Mesodermal cell (in vitro differentiated cells): ENCODE data around the gene NUP188.
"Not testable (repeated sequence)": the region's sequence is repeated elsewhere in the genome, so short reads cannot be mapped to it uniquely, and the experiment has no call there.

Experiments used
- H3K27ac ChIP-seq: 2 replicates; pipeline ENCODE4 v1.7.0; 2013; ENCODE audit warnings: mild to moderate bottlenecking, low read depth, low read length, moderate library complexity; ENCODE audit not compliant: severe bottlenecking
- H3K36me3 ChIP-seq: 2 replicates; pipeline ENCODE4 v1.7.1; 2013; ENCODE audit warnings: mild to moderate bottlenecking, low read length, moderate library complexity; ENCODE audit not compliant: control insufficient read depth, insufficient read depth
- H3K4me1 ChIP-seq: one replicate; pipeline ENCODE4 v1.7.1; 2013; ENCODE audit warnings: mild to moderate bottlenecking, low read length; ENCODE audit not compliant: insufficient read depth, control insufficient read depth, poor library complexity, severe bottlenecking
- H3K4me3 ChIP-seq: 2 replicates; pipeline ENCODE4 v1.7.0; 2013; ENCODE audit warnings: low read length, control low read depth, mild to moderate bottlenecking; ENCODE audit not compliant: insufficient read depth, poor library complexity, severe bottlenecking; ENCODE audit errors: extremely low read depth
- H3K9me3 ChIP-seq: 2 replicates; pipeline ENCODE4 v1.7.1; 2013; ENCODE audit warnings: mild to moderate bottlenecking, low read length, moderate library complexity; ENCODE audit not compliant: control insufficient read depth
- WGBS, 2 experiments: methylation state at CpG; one replicate each; pipeline ENCODE4 v1.1.5; 2013; ENCODE audit warnings: missing lambda C conversion rate in 2 of 2; ENCODE audit not compliant: insufficient coverage in 2 of 2; 5-methylcytosine and 5-hydroxymethylcytosine counted together

NUP188 gene

DNA sequence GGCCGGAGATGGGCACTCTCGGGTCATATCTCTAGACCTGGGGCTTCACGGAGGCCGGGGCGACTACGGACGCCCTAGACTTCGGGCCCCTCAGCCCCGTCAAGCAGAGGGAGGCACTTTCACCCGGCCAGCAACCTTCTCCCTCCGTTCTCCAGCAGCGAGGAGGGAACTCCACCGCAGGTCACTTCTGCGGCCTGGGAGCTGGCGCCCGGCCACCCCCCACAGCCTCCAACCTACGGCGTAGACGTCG, 297 bp upstream of the NUP188 start:
- peaks cover 57% of the 10 kb centered on the region for H3K36me3 ChIP-seq
- H3K4me1 ChIP-seq, result peaks cover 2% of the 10 kb centered on the region
- H3K27ac ChIP-seq, result peak overlapping the region; percentile 67
- H3K4me3 ChIP-seq, result peak overlapping the region; percentile 99
- H3K9me3 ChIP-seq, result no peaks in the 10 kb centered on the region
- WGBS, 2 experiments, result 0% methylated on average over 9 to 20 of the region's 20 CpGs

DNA sequence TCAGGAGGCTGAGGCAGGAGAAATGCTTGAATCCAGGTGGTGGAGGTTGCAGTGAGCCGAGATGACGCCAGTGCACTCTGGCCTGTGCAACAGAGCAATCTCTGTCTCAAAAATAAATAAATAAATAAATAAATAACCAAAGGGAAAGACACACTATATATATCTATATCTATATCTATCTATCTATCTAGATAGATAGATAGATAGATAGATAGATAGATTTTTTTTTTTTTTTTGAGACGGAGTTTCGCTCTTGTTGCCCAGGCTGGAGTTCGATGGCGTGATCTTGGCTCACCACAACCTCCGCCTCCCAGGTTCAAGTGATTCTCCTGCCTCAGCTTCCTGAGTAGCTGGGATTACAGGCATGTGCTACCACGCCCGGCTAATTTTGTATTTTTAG, 13.9 kb downstream of the NUP188 start:
- WGBS, 2 experiments, result 78 to 82% methylated on average over 2 to 3 of the region's 9 CpGs
- H3K4me3 ChIP-seq, H3K27ac ChIP-seq, H3K9me3 ChIP-seq, H3K4me1 ChIP-seq: not testable (repeated sequence)
- peaks cover 80% of the 10 kb centered on the region for H3K36me3 ChIP-seq

DNA sequence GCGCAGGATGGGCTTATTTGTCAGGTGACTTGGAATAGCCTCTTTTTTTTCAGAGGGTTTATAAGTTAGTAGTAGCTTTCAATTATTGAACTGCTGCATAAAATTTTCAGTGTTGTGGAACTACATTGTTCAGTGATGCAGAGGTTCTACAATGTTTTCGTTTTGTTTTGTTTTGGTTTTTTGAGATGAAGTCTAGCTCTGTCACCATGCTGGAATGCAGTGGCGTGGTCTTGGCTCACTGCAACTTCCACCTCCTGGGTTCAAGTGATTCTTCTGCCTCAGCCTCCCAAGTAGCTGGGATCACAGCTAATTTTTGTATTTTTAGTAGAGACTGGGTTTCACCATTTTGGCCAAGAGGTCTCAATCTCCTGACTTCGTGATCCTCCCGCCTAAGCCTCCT, 22.0 kb downstream of the NUP188 start:
- Histone ChIP-seq H3K36me3 (peaks cover 87% of the 10 kb centered on the region), H3K4me3 (no peak overlapping the region), H3K27ac (no peak overlapping the region), H3K4me1 (no peaks in the 10 kb centered on the region), H3K9me3 (no peaks in the 10 kb centered on the region)
- WGBS, 2 experiments, result 87 to 100% methylated on average over 5 of the region's 5 CpGs

DNA sequence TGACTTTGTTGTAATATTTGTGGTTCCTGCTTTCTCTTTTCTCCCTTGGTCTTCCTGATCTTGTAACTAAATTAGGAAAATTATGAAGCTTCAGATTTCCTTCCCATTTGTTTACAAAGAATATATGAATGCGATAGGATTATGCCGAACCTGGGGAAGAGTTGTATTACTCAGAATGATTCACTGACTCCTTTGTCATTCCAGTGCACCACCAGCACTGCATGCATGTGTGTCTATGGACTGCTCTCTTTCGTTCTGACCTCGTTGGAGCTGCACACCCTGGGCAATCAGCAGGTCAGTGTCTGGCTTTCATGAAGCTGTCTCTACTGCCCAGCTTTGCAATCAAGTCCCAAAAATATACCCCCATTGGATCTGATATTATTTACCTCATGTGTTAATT, 25.5 kb downstream of the NUP188 start:
- Histone ChIP-seq H3K9me3 (no peaks in the 10 kb centered on the region), H3K4me1 (no peaks in the 10 kb centered on the region), H3K4me3 (no peak overlapping the region), H3K36me3 (peaks cover 96% of the 10 kb centered on the region), H3K27ac (no peak overlapping the region)
- 93 to 94% methylated on average over 2 to 3 of the region's 4 CpGs for WGBS, 2 experiments

DNA sequence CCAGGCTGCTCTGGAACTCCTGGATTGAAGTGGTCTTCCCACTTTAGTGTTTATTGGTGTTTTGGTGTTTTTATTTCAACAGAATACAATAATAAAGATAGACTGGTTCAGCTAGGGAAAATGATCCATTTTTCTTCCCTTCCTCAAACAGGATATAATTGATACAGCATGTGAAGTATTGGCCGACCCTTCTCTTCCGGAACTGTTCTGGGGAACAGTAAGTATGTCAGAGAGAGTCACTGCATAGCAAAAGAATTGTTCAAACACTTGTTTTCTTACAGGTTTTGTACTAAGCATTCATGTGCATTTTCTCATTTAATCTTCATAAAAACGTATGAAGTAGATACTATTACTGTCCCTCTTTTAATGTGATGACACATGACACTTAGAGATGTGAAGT, 31.6 kb downstream of the NUP188 start:
- Histone ChIP-seq H3K4me1 (no peaks in the 10 kb centered on the region), H3K9me3 (no peaks in the 10 kb centered on the region), H3K27ac (no peak overlapping the region), H3K4me3 (no peak overlapping the region), H3K36me3 (peaks cover 97% of the 10 kb centered on the region)
- WGBS, 2 experiments, result 92% methylated on average over 2 of the region's 3 CpGs; no CpG with 5 or more reads in 1 of the 2 experiments

DNA sequence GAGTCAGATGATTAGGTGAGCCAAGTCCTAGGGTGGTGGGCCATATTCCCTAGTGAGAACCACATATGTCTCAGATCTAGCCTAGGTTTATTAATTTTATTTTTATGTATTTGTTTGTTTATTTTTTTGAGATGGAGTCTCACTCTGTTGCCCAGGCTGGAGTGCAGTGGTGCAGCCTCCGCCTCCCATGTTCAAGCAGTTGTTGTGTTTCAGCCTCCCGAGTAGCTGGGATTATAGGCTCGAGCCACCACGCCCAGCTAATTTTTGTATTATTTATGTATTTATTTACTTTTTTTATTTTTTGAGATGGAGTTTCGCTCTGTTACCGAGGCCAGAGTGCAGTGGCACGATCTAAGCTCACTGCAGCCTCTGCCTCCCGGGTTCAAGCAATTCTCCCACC, 36.0 kb downstream of the NUP188 start:
- H3K27ac ChIP-seq, result no peak overlapping the region
- no peaks in the 10 kb centered on the region for H3K9me3 ChIP-seq
- H3K4me1 ChIP-seq, result no peaks in the 10 kb centered on the region
- no peak overlapping the region for H3K4me3 ChIP-seq
- WGBS, 2 experiments, result 92 to 94% methylated on average over 3 to 5 of the region's 8 CpGs
- peaks cover 95% of the 10 kb centered on the region for H3K36me3 ChIP-seq

DNA sequence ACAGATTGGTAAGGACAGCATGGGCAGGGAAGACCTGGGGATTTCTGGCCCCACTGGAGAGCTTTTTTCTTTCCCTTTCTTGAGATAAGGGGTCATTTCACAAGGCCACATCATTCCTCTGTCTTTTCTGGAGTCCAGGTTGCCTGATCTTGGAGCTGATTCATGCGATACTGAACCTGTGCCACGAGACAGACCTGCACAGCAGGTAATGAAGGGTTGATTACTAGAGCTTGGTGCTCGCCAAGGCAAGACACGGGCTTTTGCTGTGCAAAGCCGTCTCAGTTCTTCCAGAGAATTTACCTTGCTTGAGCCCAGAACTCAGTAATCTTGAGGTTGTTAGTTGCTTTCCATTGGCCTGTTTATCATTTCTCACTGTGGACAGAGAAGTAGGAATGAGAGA, 39.2 kb downstream of the NUP188 start:
- Histone ChIP-seq H3K4me1 (no peaks in the 10 kb centered on the region), H3K4me3 (no peak overlapping the region), H3K9me3 (no peaks in the 10 kb centered on the region), H3K27ac (no peak overlapping the region), H3K36me3 (peaks cover 95% of the 10 kb centered on the region)
- 98% methylated on average over 4 to 5 of the region's 5 CpGs for WGBS, 2 experiments

DNA sequence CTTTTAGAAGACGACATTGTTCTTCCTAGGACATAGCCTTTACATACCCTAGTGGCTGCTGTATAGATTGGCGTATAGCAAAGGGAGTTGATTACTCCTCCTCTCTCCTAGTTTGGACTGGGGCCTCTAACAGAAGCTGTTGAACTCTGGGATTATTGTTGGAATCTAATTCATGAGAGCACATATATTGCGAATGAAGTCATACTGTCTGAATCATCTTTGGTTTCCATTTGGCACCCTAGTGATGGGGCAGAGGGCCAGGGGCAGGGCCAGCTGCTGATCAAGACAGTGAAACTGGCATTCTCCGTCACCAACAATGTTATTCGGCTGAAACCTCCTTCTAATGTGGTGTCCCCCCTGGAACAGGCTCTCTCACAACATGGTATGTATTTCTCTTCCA, 40.3 kb downstream of the NUP188 start:
- H3K36me3 ChIP-seq, result peaks cover 93% of the 10 kb centered on the region
- no peak overlapping the region for H3K27ac ChIP-seq
- no peaks in the 10 kb centered on the region for H3K9me3 ChIP-seq
- no peak overlapping the region for H3K4me3 ChIP-seq
- no peaks in the 10 kb centered on the region for H3K4me1 ChIP-seq
- 87 to 100% methylated on average over 3 of the region's 5 CpGs for WGBS, 2 experiments

DNA sequence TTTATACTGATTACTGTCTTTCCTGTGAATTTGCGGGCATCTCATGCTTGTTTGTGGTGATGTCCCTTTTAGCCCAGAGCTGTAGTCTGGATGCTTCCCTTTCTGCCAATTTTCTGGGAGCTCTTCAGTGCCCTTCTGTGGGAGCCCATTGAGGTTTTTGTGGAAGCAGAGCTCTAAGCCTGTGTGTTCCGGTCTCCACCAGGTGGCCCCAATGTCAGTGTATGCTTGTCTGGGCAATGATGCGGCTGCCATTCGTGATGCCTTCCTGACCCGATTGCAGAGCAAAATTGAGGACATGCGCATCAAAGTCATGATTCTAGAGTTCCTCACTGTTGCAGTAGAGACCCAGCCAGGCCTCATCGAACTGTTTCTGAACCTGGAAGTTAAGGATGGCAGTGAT, 45.5 kb downstream of the NUP188 start:
- H3K36me3 ChIP-seq, result peaks cover 94% of the 10 kb centered on the region
- H3K4me1 ChIP-seq, result no peaks in the 10 kb centered on the region
- no peak overlapping the region for H3K4me3 ChIP-seq
- no peak overlapping the region for H3K27ac ChIP-seq
- WGBS, 2 experiments, result 96 to 97% methylated on average over 6 to 7 of the region's 7 CpGs
- H3K9me3 ChIP-seq, result no peaks in the 10 kb centered on the region

DNA sequence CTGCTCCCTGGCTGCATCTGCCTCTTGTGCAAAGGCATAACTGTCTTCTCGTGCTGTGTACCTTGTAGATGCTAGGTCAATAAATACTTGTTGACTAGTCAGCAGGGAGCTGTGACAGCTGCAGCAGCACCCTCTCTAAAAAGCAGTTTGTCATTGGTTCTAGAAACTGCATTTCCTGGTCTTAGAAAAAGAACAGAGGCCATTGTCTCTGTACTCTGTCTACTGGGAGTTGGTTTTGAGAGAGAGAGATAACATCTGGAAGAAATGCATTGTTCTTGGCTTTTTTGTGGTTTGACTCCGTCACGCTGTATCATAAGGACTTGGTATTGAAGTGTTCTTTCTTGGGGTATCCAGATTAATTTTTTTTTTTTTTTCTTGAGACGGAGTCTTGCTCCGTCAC, 48.3 kb downstream of the NUP188 start:
- H3K27ac ChIP-seq, result no peak overlapping the region
- no peak overlapping the region for H3K4me3 ChIP-seq
- H3K36me3 ChIP-seq, result peaks cover 97% of the 10 kb centered on the region
- no peaks in the 10 kb centered on the region for H3K9me3 ChIP-seq
- WGBS, 2 experiments, result 91 to 93% methylated on average over 3 to 5 of the region's 5 CpGs
- H3K4me1 ChIP-seq, result no peaks in the 10 kb centered on the region

DNA sequence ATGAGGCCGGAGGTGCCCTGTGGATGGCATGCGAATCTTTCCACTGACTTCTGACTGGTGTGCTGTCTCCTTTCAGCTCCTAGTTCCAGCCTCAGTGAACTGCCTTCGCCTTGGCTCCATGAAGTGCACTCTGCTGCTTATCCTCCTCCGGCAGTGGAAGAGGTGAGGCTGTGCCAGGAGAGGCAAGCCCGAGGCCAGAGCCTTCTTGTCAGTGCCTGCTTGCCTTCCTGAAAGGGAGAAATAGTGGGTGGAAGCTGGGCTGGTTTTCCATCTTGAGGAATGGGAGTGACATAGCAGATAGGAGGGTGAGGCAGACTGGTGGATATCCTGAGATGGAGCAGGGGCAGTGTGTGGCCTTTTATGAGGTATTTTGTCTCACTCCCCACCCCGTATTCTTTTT, 51.0 kb downstream of the NUP188 start:
- no peak overlapping the region for H3K4me3 ChIP-seq
- H3K27ac ChIP-seq, result no peak overlapping the region
- H3K4me1 ChIP-seq, result peaks cover 2% of the 10 kb centered on the region
- peaks cover 99% of the 10 kb centered on the region for H3K36me3 ChIP-seq
- no peaks in the 10 kb centered on the region for H3K9me3 ChIP-seq
- WGBS, 2 experiments, result 96 to 100% methylated on average over 5 of the region's 6 CpGs
